Parathyroid adenoma (tissue), 2 donors: ENCODE data around the gene FBXL17.

Source experiments
- H2AFZ ChIP-seq: fragments of 300-600 bp; sonication (generic); one replicate; pipeline ENCODE4 v1.7.0; 2017; ENCODE audit warnings: antibody characterized with exemption, mild to moderate bottlenecking
- H3K27ac ChIP-seq: fragments of 300-600 bp; sonication (generic); one replicate; pipeline ENCODE4 v1.7.0; 2017
- H3K27me3 ChIP-seq: fragments of 300-600 bp; sonication (generic); one replicate; pipeline ENCODE4 v1.7.0; 2017; ENCODE audit warnings: low read length; ENCODE audit not compliant: control insufficient read depth, insufficient read depth
- H3K36me3 ChIP-seq: fragments of 300-600 bp; sonication (generic); one replicate; pipeline ENCODE4 v1.7.0; 2017; ENCODE audit warnings: low read length; ENCODE audit not compliant: control insufficient read depth, insufficient read depth
- H3K4me1 ChIP-seq: fragments of 300-600 bp; sonication (generic); one replicate; pipeline ENCODE4 v1.7.0; 2017; ENCODE audit warnings: control low read depth
- H3K4me2 ChIP-seq: fragments of 300-600 bp; sonication (generic); one replicate; pipeline ENCODE4 v1.7.0; 2017; ENCODE audit warnings: low read length
- H3K4me3 ChIP-seq: fragments of 300-600 bp; sonication (generic); one replicate; pipeline ENCODE4 v1.7.0; 2017; ENCODE audit warnings: low read depth, low read length
- H3K79me2 ChIP-seq: fragments of 300-600 bp; sonication (generic); one replicate; pipeline ENCODE4 v1.7.0; 2017; ENCODE audit warnings: control low read depth
- H3K9ac ChIP-seq: fragments of 300-600 bp; sonication (generic); one replicate; pipeline ENCODE4 v1.7.0; 2017; ENCODE audit warnings: mild to moderate bottlenecking
- H3K9me3 ChIP-seq: fragments of 300-600 bp; sonication (generic); one replicate; pipeline ENCODE4 v1.7.0; 2017; ENCODE audit warnings: low read length; ENCODE audit not compliant: control insufficient read depth
- TF ChIP-seq, protein P1 (sequence below): fragments of 300-600 bp; sonication (generic); IDR thresholded peaks from one replicate; pipeline ENCODE4 v1.7.0; 2017; ENCODE audit warnings: antibody characterized with exemption, mild to moderate bottlenecking
- donor health status: primary hyperparathyroidism.

The FBXL17 gene

DNA sequence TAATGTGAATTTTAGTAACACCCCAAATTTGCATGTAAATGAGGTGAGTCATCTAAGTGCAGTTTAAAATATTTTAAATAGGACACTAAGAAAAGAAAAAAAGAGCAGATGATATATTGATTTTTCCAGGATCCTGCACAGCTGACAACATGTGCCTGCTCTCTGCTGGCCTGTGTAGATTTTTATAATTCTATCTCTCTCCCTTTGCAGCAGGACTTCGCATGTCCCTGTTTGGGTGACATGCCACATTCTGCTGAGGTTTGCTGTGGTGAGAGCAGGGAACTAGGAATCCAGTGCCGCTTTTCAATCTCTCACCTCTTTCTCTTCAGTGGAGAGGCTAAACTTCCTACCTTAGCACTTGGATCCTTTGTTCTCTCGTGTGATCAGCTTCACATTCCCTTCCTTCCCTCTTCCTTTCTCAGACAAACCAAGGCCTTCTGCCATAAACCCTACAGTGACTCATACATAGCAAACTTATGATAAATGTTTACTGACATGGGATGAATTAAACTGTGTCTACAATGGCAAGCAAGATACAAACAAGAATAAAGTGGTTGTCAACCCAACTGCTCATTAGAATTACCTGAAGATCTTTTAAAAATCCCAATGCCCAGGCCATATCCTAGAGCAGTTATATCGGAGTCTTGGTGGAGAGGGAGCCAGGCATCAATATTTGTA is 512.3 kb downstream of the FBXL17 start:
- Histone ChIP-seq H3K27me3 (no peaks in the 10 kb centered on the region), H3K27ac (no peak overlapping the region), H3K4me3 (no peak overlapping the region), H2AFZ (no peak overlapping the region), H3K4me1 (peaks cover 3% of the 10 kb centered on the region), H3K9ac (no peak overlapping the region), H3K9me3 (no peaks in the 10 kb centered on the region), H3K79me2 (no peaks in the 10 kb centered on the region), H3K36me3 (no peaks in the 10 kb centered on the region), H3K4me2 (no peak overlapping the region)
- TF ChIP-seq, protein P1, sequence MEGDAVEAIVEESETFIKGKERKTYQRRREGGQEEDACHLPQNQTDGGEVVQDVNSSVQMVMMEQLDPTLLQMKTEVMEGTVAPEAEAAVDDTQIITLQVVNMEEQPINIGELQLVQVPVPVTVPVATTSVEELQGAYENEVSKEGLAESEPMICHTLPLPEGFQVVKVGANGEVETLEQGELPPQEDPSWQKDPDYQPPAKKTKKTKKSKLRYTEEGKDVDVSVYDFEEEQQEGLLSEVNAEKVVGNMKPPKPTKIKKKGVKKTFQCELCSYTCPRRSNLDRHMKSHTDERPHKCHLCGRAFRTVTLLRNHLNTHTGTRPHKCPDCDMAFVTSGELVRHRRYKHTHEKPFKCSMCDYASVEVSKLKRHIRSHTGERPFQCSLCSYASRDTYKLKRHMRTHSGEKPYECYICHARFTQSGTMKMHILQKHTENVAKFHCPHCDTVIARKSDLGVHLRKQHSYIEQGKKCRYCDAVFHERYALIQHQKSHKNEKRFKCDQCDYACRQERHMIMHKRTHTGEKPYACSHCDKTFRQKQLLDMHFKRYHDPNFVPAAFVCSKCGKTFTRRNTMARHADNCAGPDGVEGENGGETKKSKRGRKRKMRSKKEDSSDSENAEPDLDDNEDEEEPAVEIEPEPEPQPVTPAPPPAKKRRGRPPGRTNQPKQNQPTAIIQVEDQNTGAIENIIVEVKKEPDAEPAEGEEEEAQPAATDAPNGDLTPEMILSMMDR: no peak

DNA sequence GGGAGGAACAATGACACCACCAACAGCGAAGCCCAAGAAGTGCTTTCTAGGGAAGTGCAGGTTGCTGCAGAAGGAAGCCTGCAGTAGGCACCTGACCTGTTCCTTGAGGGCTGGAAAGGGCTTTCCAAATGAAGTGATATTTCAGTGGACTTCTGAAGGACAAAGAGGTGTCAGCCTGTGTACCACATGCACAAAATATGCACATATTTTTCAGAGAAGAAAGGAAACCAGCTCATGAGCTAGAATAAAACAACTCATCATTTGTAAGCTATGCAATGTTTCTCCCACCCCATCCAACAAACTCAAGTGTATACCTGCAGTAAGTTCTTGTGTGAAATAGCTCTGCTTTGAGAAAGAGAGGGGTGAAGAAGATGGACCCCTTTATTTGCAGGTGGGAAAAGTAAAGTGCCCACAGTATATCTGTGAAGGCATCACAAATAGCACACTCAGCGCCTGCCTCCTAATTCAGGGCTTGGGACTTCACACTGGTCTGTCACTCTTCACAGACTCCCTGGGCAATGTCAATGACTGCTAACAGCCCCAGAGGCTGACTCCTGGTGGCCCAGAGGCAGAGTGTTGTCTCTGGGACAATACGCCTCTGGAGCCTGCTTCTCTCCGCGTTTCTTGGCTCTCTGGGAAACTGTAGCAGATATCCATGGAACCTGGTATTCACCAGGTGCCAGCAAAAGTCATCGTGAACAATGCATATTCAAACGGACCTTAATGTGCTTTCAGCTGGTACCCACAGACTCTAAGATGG is 513.1 kb downstream of the FBXL17 start:
- Histone ChIP-seq H3K4me3 (no peak overlapping the region), H3K4me1 (no peaks in the 10 kb centered on the region), H3K9me3 (no peaks in the 10 kb centered on the region), H3K36me3 (no peaks in the 10 kb centered on the region), H2AFZ (no peak overlapping the region), H3K27me3 (no peaks in the 10 kb centered on the region), H3K4me2 (no peak overlapping the region), H3K27ac (no peak overlapping the region), H3K9ac (no peak overlapping the region), H3K79me2 (no peaks in the 10 kb centered on the region)
- TF ChIP-seq, protein P1: no peak

DNA sequence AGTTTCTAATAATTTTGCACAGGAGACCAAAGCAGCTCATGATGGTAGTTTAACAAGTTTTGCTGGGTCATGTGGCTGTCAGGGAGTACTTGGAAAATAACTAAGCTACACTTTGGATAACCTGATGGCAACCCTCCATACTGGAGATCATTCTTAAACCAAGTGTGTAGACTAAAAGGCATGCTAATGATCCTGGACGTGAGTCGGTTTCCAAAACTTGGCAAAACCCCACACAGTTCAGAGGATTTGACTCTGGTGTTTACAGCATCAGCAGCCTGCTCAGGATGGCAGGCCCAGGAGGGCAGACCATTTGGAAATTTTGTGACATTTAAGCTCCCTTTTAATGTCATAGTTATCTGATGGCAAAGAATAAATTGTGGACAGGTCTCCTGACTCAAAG is 514.6 kb downstream of the FBXL17 start:
- H3K36me3 ChIP-seq: no peaks in the 10 kb centered on the region
- no peak overlapping the region for H2AFZ ChIP-seq
- H3K27me3 ChIP-seq: no peaks in the 10 kb centered on the region
- no peaks in the 10 kb centered on the region for H3K4me1 ChIP-seq
- TF ChIP-seq, protein P1: no peak
- no peak overlapping the region for H3K4me3 ChIP-seq
- H3K9ac ChIP-seq: no peak overlapping the region
- no peak overlapping the region for H3K4me2 ChIP-seq
- H3K27ac ChIP-seq: no peak overlapping the region
- H3K9me3 ChIP-seq: no peaks in the 10 kb centered on the region
- no peaks in the 10 kb centered on the region for H3K79me2 ChIP-seq

DNA sequence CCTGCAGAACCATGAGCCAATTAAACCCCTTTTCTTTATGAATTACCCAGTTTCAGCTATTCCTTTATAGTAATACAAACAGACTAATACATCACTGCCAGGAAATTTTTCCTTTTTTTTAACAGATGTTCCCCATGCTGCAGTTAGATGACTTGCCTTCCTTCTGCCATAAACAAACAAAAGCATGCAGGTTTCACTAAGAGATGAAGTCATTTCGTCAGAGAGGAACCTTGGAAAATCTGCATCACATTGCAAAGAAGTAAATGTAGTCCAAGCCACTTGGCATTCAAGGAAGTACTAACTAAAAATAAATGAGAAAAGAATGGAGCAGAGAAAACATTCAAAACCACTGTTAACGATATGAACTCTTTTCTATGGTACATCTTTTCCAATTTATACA is 517.1 kb downstream of the FBXL17 start:
- Histone ChIP-seq H3K27me3 (no peaks in the 10 kb centered on the region), H3K36me3 (no peaks in the 10 kb centered on the region), H3K4me3 (no peak overlapping the region), H3K79me2 (no peaks in the 10 kb centered on the region), H3K4me1 (no peaks in the 10 kb centered on the region), H3K9me3 (no peaks in the 10 kb centered on the region), H3K27ac (no peak overlapping the region), H2AFZ (no peak overlapping the region), H3K4me2 (no peak overlapping the region), H3K9ac (no peak overlapping the region)
- TF ChIP-seq, protein P1: no peak
